ENCODE data around the gene KCNT2.

KCNT2 gene

DNA sequence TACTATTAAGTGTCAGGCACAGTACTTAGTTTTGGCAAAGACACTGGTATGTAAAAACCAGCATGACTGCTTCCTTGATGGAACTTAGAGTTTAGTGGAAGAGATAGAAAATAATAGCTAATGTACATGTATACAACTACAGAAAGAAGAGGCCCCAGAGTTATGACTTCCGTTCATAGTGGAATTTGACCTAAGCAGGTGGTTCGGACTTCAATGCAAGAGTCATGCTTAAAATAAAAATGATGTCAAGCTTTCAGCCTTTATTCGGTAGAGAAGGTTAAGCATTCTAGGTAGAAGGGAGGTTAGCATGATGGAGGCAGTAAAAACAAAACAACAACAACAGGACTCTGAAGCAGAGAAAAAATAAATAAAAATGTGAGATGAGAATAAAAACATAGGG is 165.9 kb downstream of the KCNT2 start:
- no peak for ATAC-seq

DNA sequence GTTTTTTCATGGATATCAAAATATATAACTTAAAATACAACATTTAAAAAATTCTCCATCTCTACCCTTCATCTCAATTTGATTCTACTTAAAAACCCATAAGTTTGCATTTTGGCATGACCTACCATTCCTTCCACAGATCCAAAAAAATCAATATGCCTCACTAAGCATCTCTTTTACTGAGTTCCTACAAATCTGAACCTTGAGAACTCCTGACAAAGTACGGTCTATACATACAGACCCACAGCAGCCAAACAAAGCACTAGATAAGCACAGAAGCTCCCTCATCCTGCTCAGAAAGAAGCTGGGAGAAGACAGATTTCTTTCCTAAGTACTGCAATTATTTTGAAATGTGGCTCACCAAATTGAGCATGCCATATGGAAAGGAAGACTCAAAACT is 167.5 kb downstream of the KCNT2 start:
- ATAC-seq: no peak

DNA sequence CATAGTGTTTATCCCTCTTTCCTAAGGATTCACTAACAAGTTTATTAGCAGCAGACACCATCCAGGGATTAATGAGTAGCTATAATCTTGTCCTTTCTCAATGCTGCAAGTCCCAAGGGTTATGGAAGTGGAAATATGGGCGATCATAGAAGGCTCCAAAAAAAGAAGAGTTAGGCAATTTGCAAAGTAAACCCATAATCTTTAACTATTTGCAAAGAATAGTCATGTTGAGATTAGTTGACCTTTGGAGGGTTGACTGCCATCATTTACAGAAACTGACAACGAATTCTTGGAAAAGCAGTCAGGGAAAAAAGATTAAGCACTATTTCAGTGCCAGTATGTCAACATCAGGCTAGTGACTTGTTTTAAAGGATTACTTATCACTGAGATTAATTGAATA is 169.9 kb downstream of the KCNT2 start:
- no peak for ATAC-seq

DNA sequence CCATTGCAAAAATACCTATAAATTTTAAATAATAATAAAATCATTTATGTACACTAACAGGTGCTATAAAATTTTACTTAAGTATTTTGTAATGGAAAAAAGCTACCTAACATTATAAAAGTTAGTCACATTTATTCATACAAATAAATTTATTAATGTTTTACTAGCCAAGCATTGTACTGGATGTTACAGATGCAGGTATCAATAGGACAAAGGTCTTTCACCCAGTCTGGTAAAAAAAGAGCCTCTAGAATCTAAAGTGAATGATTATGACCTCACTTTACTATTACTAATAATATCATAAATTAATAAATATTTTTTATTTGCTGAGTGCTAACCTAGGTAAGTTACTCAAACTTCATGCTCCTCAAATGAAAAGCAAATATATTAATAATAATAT is 170.6 kb downstream of the KCNT2 start:
- ATAC-seq: no peak

DNA sequence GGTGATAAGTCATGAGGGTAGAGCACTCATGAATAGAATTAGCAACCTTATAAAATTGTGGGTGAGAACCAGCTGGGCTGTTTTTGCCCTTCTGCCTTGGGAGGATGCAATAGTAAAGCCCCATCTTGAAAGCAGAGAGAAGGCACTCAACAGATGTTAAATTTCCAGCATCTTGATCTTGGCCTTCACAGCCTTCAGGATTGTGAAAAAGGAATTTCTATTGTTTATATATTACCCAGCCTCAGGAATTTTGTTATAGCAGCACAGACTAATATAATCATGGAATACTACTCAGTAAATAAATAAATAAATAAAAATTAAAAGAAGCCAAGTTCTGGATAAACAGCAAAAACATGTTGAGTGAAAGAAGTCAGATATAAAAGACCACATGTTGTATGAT is 175.2 kb downstream of the KCNT2 start:
- ATAC-seq: no peak

DNA sequence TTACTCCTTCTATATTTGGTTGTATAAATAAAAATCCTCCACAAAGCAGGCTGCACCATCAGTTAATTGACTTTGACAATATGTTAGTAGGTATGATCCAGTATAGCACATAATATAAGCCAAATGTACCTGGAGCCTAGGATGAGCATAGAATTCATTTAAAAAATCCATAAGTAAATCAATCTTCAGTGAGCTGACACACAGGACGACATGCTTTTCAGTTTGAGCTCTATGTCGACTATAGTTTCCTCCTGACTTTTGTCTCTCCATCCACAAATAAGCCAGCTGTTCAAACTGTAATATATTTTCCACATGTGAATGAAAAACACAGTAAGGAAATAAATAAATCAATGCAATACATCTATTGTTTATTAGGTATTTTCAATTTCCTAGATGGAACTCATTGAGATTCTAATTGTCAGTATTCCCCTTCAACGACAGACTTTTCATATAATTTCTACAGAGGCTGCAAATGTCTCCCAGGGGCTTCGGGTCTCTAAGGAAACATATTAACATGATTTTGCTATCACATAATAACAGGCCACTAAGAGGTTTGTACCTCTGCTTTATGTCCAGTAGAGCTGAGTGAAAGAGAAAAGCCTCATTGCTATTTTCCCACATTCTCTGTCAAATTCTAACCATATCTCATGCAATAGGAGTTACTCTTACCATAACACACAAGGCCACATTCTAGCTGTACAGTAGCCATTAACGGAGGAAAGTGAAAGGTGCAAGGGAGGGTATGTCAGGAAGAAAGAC is 180.1 kb downstream of the KCNT2 start:
- no peak for ATAC-seq

DNA sequence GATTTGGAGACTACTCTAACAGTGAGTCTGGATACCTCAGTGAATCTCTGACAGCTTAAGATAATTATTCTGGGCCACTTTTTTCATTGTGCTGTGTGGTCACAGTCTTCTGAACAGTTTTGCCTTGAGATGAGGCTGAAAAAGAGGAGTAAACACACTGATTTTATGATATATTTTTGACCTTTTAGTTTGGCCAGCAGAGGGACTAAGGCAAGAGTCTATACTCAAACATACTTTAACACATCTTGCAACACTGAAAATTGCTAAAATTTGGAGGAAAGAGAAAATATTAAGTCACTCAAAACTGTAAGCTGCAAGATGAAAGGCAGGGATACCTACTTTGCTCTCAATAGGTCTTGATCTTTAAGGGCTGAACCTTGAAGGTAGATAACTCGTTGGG is 182.7 kb downstream of the KCNT2 start:
- ATAC-seq: no peak

DNA sequence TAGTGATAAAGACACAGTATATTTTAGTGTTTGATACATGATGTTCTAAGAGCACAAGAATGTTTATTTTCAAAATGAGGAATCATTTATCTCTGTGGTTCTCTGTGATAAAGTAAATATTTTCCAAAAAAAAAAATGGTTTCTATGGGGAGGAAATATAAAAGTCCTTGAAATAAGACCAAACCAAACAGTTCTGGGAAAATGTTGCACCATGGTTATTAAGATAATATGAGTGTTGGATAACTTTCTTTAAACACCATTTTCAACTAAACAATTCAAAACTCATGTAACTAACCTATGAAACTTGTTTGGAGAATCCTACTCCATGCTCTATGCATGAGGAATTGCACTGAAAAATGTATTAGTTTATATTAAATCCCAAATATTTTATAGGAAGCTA is 184.6 kb downstream of the KCNT2 start:
- no peak for ATAC-seq

DNA sequence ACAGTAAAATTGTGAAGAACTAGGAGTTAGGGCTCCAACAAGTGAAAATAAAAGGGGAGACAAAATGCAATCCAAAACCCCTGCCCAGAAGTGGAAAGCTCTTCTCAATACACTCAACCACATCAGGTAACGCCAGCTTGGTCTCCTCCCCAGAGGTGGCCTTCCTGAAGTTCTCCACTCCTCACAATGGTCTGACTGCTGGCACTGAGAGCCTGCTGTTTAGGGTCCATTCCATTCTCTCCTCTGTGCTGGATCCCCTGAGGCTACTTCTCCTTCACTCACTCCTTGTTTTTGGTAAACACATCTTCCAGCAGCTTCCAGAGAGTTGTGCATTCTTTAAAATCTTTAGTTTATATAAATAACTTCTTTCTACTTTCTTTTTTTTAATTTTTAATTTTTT is 189.5 kb downstream of the KCNT2 start:
- no peak for ATAC-seq

DNA sequence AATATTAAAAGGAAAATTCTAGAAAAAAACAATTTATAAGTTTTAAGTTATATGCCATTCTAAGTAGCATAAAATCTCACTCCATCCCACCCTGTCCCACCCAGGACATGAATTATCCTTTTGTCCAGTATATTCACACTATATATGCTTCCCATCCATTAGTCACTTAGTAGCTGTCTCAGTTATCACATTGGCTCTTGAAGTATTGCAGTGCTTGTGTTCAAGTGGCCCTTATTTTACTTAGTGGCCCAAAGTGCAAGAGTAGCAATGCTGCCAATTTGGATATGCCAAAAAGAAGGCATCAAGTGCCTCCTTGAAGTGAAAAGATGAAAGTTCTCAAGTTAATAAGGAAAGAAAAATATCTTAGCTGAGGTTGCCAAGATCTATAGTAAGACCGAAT is 192.3 kb downstream of the KCNT2 start:
- no peak for ATAC-seq

DNA sequence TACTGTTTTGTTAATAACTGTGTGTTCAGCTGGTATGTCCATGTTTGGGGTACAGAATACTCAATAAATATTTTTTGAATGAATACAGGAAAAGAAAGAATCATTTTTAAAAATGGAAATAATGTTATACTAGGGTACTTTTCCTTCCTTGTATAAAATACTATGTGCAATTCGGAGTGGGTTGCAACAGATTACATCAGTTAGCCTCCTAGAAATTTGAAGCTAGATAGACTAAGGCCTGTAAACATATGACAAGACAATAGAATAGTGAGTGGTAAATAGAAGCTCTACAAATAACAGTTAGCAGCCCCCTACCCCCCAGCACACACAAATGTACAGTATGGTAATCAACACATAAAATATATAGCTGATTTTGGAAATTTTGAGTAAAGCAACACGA is 195.9 kb downstream of the KCNT2 start:
- ATAC-seq: no peak

DNA sequence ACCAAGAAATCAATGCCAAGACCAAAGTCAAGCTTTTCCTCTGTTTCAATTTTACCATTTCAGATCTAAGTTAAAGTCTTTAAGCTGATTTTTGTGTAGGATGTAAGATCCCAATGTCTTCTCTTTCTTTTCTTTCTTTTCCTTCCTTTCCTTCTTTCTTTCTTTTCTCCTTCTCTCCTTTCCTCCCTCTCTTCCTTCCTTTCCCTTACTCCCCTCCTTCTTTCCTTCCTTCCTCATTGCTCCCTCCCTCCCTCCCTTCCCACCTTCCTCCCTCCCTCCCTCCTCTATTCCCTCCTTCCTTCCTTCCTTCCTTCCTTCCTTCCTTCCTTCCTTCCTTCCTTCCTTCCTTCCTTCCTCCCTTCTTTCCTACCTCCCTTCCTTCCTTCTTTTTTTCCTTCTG is 197.5 kb downstream of the KCNT2 start:
- no peak for ATAC-seq

DNA sequence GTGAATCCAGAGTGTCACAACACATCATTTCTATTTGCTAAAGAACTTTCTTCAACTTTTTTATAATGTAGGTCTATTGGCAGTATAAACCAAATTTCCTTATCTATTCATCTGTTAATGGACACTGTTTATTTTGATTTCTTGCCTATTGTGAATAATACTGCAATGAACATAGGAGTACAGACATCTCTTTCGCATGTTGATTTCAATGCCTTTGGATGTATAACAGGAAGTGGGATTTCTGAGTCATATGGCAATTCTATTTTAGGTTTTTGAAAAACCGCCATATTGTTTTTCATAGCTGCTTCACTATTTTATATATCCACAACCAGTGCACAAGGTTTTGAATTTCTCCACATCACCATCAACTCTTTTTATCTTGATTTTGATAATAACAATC is 198.7 kb downstream of the KCNT2 start:
- ATAC-seq: no peak

DNA sequence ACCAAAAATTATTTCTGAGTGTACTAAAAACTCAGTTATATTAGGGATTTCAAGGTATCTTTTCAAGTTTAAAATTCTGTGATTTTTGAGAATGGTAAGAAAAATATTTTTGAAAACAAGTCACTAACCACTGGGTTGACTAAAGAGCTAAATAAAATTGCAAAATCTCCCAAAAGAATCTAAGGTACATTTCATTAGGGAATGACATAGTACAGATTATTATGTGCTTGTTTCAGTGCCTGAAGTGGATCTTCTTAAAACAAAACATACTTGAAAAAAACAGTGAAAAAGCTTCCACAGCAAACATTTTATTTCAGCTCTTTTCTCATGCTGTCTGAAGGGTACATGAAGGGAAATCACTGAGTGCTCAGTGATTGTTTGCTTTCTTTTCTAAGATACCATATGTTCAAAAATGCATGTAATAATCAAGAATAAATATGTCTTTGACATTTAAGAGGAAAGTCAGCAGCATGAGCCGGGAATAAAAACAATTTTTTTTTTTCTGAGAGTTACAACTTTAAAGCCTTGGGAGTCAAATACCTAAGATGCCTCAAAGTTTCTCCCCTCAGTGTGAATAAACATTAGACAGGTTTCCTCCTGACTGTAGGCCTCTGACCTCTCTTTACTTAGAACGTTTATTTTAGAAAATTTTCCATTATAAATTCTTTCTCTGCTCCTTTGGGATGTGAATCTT is 200.7 kb downstream of the KCNT2 start:
- no peak for ATAC-seq

DNA sequence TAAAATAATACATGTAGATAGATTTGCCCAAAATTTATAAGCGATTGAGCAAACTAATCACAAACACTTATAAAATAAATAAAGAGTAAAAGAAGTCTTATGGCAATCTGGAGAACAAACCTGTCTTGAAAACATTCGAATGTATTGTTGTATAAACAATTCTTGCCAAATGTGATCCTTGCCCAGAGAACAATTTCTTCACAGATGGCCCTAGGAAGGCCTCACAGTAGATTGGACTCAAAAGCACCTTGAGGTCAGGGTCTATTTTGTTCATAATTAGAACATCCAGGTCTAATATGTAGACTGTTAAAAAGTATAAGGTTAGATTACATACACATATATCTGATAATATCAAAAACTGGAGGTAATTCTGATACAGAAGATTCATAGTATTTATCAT is 202.4 kb downstream of the KCNT2 start:
- no peak for ATAC-seq

DNA sequence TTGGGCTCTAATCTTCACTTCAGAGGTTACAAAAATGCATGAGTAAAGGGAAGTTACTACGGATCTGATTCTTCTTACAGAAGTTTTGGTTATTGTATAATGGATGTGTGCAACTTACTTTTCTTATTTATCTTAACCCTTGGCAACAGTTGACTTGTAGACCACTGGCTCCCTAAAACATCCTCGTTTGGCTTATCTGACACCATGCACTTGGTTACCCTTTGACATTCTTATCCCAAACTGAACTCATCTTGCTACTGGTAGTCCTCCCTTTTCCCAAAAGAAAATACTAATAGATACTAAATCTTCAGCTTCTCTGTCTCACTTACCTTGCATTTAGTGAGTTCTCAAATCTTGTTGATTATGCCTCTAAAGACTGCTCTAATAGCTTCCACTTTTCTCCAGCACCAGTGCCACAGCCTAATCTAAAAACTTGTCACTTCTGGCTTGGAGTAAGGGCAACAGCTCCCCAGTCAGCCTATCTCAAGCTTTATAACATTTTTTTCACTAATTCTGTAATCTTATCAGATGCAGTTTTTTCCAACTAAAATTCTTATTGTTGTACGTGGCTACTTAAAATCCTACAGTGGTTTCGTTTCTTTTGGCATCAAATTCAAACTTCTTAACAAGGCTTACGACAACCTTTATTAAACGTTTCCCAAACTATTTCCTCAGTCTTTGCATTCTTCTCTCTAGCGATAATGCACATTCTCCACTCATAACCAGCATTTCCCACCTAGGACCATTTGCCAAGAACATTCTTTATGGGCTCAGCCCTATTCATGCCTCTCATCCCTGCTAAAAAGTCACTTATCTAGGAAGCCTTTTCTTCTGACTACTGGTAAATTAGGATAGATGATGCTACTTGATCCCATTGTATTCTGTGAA is 204.2 kb downstream of the KCNT2 start:
- ATAC-seq: no peak

DNA sequence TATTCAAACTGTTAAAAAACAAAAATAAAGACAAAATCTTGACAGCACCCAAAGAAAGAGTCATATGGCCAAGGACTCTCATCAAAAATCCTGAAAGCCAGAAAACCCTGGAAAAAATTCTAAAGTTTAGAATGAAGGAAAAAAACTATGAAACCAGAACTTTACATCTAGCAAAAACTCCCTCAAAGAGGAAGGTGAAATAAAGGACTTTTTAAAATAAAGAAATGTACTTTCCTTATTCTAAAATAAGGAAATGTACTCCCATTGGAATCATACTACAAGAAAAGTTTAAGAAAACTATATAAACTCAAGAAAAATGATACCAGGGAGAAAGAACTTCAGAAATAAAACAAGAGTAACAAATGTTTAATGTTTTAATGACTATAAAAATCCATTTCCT is 206.3 kb downstream of the KCNT2 start:
- no peak for ATAC-seq

DNA sequence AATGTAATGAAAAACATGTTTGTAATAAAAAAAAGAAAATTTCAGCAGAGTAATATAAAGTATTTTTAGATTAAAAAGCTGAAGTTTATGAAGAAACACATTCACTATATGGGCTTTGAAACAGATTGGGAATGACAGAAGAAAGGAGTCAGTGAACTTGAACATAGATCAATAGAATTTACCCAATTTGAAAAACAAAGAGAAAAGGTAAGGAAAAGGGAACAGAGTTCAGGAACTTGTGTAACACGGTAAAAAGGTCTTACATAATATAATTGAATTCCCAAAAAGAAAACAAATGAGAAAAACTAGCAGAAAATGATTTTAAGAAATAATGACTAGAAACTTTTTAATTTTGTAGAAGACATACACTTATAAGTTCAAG is 206.8 kb downstream of the KCNT2 start:
- no peak for ATAC-seq

DNA sequence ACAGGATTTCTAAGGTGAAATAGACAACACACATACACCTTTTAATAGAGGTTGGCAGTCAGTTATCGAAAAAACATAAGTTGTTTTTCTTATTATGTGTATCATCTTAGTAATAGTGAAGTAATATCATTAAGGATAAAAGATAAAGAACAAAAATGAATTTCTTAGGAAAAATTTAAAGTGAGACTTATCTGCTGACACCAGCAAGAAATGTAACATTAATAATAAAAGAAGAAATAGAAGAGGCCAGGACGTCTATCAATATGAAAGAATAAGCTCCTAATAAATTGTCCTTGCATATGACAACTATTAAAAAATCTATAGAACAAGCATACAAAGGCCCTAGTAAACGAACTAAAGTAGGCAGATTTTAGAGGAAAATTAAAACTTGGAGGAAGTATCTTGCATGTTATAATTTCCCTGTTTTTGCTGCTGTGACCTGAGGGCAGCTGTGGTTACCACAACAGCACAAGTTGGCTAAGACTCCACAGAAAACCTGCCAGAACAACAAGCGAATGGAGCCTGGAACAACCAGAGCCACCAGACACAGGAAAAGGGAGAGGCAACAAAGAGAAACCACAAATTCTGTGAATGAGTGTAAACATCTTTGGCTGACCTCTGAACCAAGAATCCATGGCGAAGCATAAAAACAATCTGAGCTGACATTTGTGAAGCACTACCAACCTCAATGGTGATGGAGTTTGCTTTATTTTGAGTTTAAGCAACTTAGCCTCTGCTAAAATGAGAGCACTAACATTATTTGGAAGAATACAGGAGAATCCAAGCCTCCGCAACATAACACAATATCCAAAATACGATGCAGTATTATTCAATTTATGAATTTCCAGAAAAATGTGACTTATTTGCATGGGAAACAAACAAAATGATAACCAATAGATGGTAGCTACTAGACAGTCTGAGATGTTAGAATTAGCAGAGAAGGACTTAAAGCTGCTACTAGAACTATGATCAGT is 207.5 kb downstream of the KCNT2 start:
- ATAC-seq: no peak

DNA sequence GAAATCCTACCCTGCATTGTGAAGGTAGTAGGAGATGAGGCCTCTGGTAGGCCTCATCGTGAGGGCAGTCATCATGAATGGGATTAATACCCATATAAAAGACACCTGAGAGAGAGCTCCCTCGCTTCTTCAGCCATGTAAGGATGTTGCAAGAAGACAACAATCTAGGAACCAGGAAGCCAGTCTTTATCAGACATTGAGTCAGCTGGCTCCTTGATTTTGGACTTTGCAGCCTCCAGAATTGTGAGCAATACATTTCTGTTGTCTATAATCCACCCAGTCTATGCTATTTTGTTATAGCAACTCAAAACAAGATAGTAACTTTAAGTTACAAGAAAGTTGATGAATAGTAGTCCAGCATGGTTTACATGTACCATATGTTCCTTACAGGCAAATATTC is 208.5 kb downstream of the KCNT2 start:
- no peak for ATAC-seq

DNA sequence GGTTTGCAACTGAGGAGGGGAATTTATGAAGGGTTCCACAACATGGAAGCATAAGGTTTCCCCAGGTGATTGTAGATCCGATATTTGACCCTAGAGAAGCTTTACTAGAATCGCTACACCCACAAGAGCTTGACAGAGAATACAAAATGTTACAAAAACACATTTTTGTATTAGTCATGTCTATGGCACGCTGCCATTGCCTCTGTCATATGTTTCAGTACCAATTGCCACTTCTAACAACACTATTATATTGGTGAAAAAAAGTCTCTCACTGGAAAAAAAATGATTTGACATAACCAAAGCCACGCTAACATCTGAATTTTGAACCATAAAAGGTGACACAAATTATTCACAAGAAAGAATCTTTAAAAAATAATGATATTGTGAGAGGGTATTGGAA is 214.5 kb downstream of the KCNT2 start:
- ATAC-seq: no peak

DNA sequence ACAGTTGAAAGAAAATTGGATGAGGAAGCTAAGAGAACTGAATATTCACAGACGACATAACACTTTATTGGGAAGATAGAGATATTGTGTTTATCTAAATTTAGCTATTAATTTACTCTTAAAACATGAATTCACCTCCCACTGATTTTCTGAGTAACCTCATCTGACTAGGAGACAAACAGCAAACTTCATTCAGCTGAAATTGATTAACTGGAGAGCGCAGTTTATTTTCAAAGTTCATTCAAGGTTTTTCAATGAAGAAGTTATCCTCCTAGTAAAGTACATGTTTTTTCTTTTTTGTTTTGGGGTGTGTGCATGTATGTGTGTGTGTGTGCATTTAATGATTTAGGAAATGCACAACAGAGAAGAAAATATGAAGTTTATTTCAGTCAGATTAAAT is 215.0 kb downstream of the KCNT2 start:
- ATAC-seq: no peak

DNA sequence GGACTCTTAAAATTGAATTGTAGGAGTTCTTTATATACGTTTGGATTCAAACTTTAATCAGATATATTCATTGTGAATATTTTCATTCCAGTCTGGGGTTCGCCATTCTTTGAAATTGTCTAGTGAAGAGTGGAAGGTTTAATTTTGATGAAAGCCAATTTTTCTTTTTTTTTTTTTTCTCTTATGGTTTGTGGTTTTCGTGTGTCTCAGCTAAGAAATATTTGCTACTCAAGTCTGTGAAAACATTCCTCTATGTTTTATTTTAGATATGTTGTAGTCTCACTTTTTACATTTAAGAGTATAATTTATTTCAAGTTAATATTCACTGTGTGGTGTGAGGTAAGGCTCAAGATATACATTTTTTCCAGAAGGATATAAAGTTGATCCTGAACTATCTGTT is 220.5 kb downstream of the KCNT2 start:
- ATAC-seq: no peak
